ENCODE measurements around the gene EPB41L4B.

EPB41L4B gene

GRCh38 chr9:109272745-109273144 is 48.1 kb downstream of the EPB41L4B start:
- no peak for TF ChIP-seq ZC3H10 (CRISPR knock-in tag; IDR thresholded peaks at IDR 0.05)
- no peak for TF ChIP-seq PATZ1 (CRISPR knock-in tag; IDR thresholded peaks at IDR 0.05; ENCODE audit: borderline replicate concordance)
- TF ChIP-seq TCF4 (CRISPR knock-in tag; IDR thresholded peaks at IDR 0.05; ENCODE audit: borderline replicate concordance), result no peak
- TF ChIP-seq PPARA (CRISPR knock-in tag; IDR thresholded peaks at IDR 0.05; ENCODE audit: borderline replicate concordance), result no peak
- no peak for TF ChIP-seq RARB (CRISPR knock-in tag; IDR thresholded peaks at IDR 0.05)
- no peak for TF ChIP-seq GLIS3 (CRISPR knock-in tag; IDR thresholded peaks at IDR 0.05)
- no peak for TF ChIP-seq ZNF70 (CRISPR knock-in tag; IDR thresholded peaks at IDR 0.05)
- no peak for TF ChIP-seq BACH2 (CRISPR knock-in tag; IDR thresholded peaks at IDR 0.05; ENCODE audit: borderline replicate concordance)
- TF ChIP-seq SNAI2 (CRISPR knock-in tag; IDR thresholded peaks at IDR 0.05), result no peak
- TF ChIP-seq TOX (CRISPR knock-in tag; IDR thresholded peaks at IDR 0.05; ENCODE audit: borderline replicate concordance), result no peak
- no peak for ATAC-seq

GRCh38 chr9:109272045-109272444 is 48.8 kb downstream of the EPB41L4B start:
- no peak for ATAC-seq
- TF ChIP-seq ARNTL (CRISPR knock-in tag; IDR thresholded peaks at IDR 0.05; ENCODE audit: borderline replicate concordance, low read depth), result no peak
- TF ChIP-seq CREB5 (CRISPR knock-in tag; IDR thresholded peaks at IDR 0.05; ENCODE audit: low read depth), result no peak
- no peak for TF ChIP-seq SNAI2 (CRISPR knock-in tag; IDR thresholded peaks at IDR 0.05)
- no peak for TF ChIP-seq BACH2 (CRISPR knock-in tag; IDR thresholded peaks at IDR 0.05; ENCODE audit: borderline replicate concordance)
- no peak for TF ChIP-seq ZNF8 (CRISPR knock-in tag; IDR thresholded peaks at IDR 0.05)
- no peak for TF ChIP-seq ZC3H10 (CRISPR knock-in tag; IDR thresholded peaks at IDR 0.05)
- TF ChIP-seq TOX (CRISPR knock-in tag; IDR thresholded peaks at IDR 0.05; ENCODE audit: borderline replicate concordance), result no peak
- TF ChIP-seq CSDC2 (CRISPR knock-in tag; IDR thresholded peaks at IDR 0.05), result no peak
- TF ChIP-seq ZFP3 (CRISPR knock-in tag; IDR thresholded peaks at IDR 0.05), result no peak
- no peak for TF ChIP-seq CSRNP3 (CRISPR knock-in tag; IDR thresholded peaks at IDR 0.05)

GRCh38 chr9:109270971-109271925 is 49.6 kb downstream of the EPB41L4B start:
- TF ChIP-seq CREB5 (CRISPR knock-in tag; IDR thresholded peaks at IDR 0.05; ENCODE audit: low read depth), result no peak
- no peak for ATAC-seq

GRCh38 chr9:109270441-109270840 is 50.4 kb downstream of the EPB41L4B start:
- no peak for ATAC-seq
- no peak for TF ChIP-seq BACH2 (CRISPR knock-in tag; IDR thresholded peaks at IDR 0.05; ENCODE audit: borderline replicate concordance)
- TF ChIP-seq ZNF565 (CRISPR knock-in tag; conservative IDR thresholded peaks at IDR 0.05; ENCODE audit: low read depth), result no peak
- TF ChIP-seq ZFP30 (CRISPR knock-in tag; IDR thresholded peaks at IDR 0.05), result no peak
- TF ChIP-seq ZC3H10 (CRISPR knock-in tag; IDR thresholded peaks at IDR 0.05), result no peak
- no peak for TF ChIP-seq CREB5 (CRISPR knock-in tag; IDR thresholded peaks at IDR 0.05; ENCODE audit: low read depth)
- no peak for TF ChIP-seq GLIS3 (CRISPR knock-in tag; IDR thresholded peaks at IDR 0.05)
- no peak for TF ChIP-seq ISL1 (CRISPR knock-in tag; IDR thresholded peaks at IDR 0.05)
- no peak for TF ChIP-seq ZNF8 (CRISPR knock-in tag; IDR thresholded peaks at IDR 0.05)
- TF ChIP-seq PATZ1 (CRISPR knock-in tag; IDR thresholded peaks at IDR 0.05; ENCODE audit: borderline replicate concordance), result no peak
- no peak for TF ChIP-seq ZFP3 (CRISPR knock-in tag; IDR thresholded peaks at IDR 0.05)
- no peak for TF ChIP-seq CSRNP3 (CRISPR knock-in tag; IDR thresholded peaks at IDR 0.05)
- no peak for TF ChIP-seq TCF4 (CRISPR knock-in tag; IDR thresholded peaks at IDR 0.05; ENCODE audit: borderline replicate concordance)
- no peak for TF ChIP-seq OSR1 (CRISPR knock-in tag; IDR thresholded peaks at IDR 0.05)
- TF ChIP-seq SNAI2 (CRISPR knock-in tag; IDR thresholded peaks at IDR 0.05), result no peak
- TF ChIP-seq ZNF70 (CRISPR knock-in tag; IDR thresholded peaks at IDR 0.05), result no peak
- no peak for TF ChIP-seq ESRRG (CRISPR knock-in tag; IDR thresholded peaks at IDR 0.05)
